GM21526 (cell line): ENCODE data around the gene SLC2A9.
A peak's percentile ranks its signal among the peaks of the same experiment; 100 is the strongest.

Experiments
- ATAC-seq: cut with Tn5 transposase; IDR thresholded peaks from one replicate; pipeline ENCODE4 v1.9.1; 2021; ENCODE audit warnings: moderate library complexity; ENCODE audit not compliant: unreplicated experiment, low FRiP score

Gene SLC2A9

GRCh38 chr4:9969526-9970398, 51.5 kb downstream of the SLC2A9 start:
- ATAC-seq = peak; percentile 14

GRCh38 chr4:9968472-9968871, 52.8 kb downstream of the SLC2A9 start:
- no peak for ATAC-seq

GRCh38 chr4:9964879-9965278, 56.4 kb downstream of the SLC2A9 start:
- no peak for ATAC-seq

- no peak for ATAC-seq
Measured at GRCh38 chr4:9963328-9963727, 58.0 kb downstream of the SLC2A9 start.

- ATAC-seq = no peak
Measured at GRCh38 chr4:9962611-9963314, 58.5 kb downstream of the SLC2A9 start.

GRCh38 chr4:9954468-9954867, 66.8 kb downstream of the SLC2A9 start:
- ATAC-seq = no peak

GRCh38 chr4:9953089-9953488, 68.2 kb downstream of the SLC2A9 start:
- ATAC-seq = no peak

GRCh38 chr4:9952415-9952950, 68.8 kb downstream of the SLC2A9 start:
- ATAC-seq = no peak

GRCh38 chr4:9949573-9949972, 71.7 kb downstream of the SLC2A9 start:
- ATAC-seq = no peak

- no peak for ATAC-seq
Measured at GRCh38 chr4:9947168-9948062, 73.9 kb downstream of the SLC2A9 start.

- no peak for ATAC-seq
Measured at GRCh38 chr4:9946170-9946569, 75.1 kb downstream of the SLC2A9 start.

- ATAC-seq = no peak
Measured at GRCh38 chr4:9944431-9945425, 76.6 kb downstream of the SLC2A9 start.

- ATAC-seq = no peak
Measured at GRCh38 chr4:9943761-9944160, 77.5 kb downstream of the SLC2A9 start.

GRCh38 chr4:9942921-9943600, 78.2 kb downstream of the SLC2A9 start:
- ATAC-seq = no peak

GRCh38 chr4:9942139-9942538, 79.2 kb downstream of the SLC2A9 start:
- no peak for ATAC-seq

GRCh38 chr4:9940041-9940440, 81.3 kb downstream of the SLC2A9 start:
- no peak for ATAC-seq

- ATAC-seq = no peak
Measured at GRCh38 chr4:9938933-9939332, 82.4 kb downstream of the SLC2A9 start.

GRCh38 chr4:9937078-9937477, 84.2 kb downstream of the SLC2A9 start:
- no peak for ATAC-seq

GRCh38 chr4:9936129-9936644, 85.1 kb downstream of the SLC2A9 start:
- ATAC-seq = no peak
